HepG2 (cell line): ENCODE measurements around the gene ZNF584. TPM values are rescaled to one million over a fixed set of nuclear protein-coding genes. Genes with fewer than 3 reads are reported as not detected.

Experiments used
- AHDC1 ChIP-seq: sonication (generic); formaldehyde crosslinking; IDR thresholded peaks from 2 replicates; pipeline ENCODE4 v1.5.1; 2020; ENCODE audit warnings: mild to moderate bottlenecking, missing genetic modification reagents, borderline replicate concordance
- BORCS8-MEF2B ChIP-seq: sonication (generic); formaldehyde crosslinking; IDR thresholded peaks from 2 replicates; pipeline ENCODE4 v1.8.0; 2022; ENCODE audit warnings: mild to moderate bottlenecking, missing genetic modification reagents
- ELF1 ChIP-seq: sonication (generic); formaldehyde crosslinking; IDR thresholded peaks from 2 replicates; pipeline ENCODE4 v1.4.0; 2020; ENCODE audit warnings: missing genetic modification reagents
- ETV6 ChIP-seq: sonication (generic); formaldehyde crosslinking; conservative IDR thresholded peaks from 2 replicates; pipeline ENCODE4 v1.4.0; 2020; ENCODE audit warnings: missing genetic modification reagents
- EZH2 ChIP-seq: conservative IDR thresholded peaks from 2 replicates; pipeline ENCODE4 v1.6.1; 2012; ENCODE audit warnings: mild to moderate bottlenecking, low read depth, low read length, moderate library complexity
- GFI1 ChIP-seq: sonication (generic); formaldehyde crosslinking; IDR thresholded peaks from 2 replicates; pipeline ENCODE4 v1.5.0; 2020; ENCODE audit warnings: missing genetic modification reagents, mild to moderate bottlenecking, borderline replicate concordance
- NFYB ChIP-seq: sonication (generic); formaldehyde crosslinking; IDR thresholded peaks from 2 replicates; pipeline ENCODE4 v1.4.0; 2020; ENCODE audit warnings: missing genetic modification reagents
- SALL2 ChIP-seq: sonication (generic); formaldehyde crosslinking; IDR thresholded peaks from 2 replicates; pipeline ENCODE4 v1.8.1; 2023; ENCODE audit warnings: mild to moderate bottlenecking, missing genetic modification reagents, inconsistent platforms
- SP4 ChIP-seq: sonication (generic); formaldehyde crosslinking; IDR thresholded peaks from 2 replicates; pipeline ENCODE4 v1.8.1; 2023; ENCODE audit warnings: mild to moderate bottlenecking, missing genetic modification reagents
- U2AF2 ChIP-seq: fragments of 200-400 bp; formaldehyde crosslinking; IDR thresholded peaks from 2 replicates; pipeline ENCODE4 v1.6.1; 2017; ENCODE audit warnings: low read depth, mild to moderate bottlenecking, low read length
- ZBTB8A ChIP-seq: sonication (generic); formaldehyde crosslinking; IDR thresholded peaks from 2 replicates; pipeline ENCODE4 v1.4.0; 2020; ENCODE audit warnings: mild to moderate bottlenecking, low read depth, missing genetic modification reagents, borderline replicate concordance
- ZFP82 ChIP-seq: sonication (generic); formaldehyde crosslinking; IDR thresholded peaks from 2 replicates; pipeline ENCODE4 v1.5.1; 2020; ENCODE audit warnings: mild to moderate bottlenecking, missing genetic modification reagents, borderline replicate concordance
- ZMAT3 ChIP-seq: sonication (generic); formaldehyde crosslinking; conservative IDR thresholded peaks from 2 replicates; pipeline ENCODE4 v1.7.0; 2021; ENCODE audit warnings: missing genetic modification reagents
- ZNF12 ChIP-seq: sonication (generic); formaldehyde crosslinking; IDR thresholded peaks from 2 replicates; pipeline ENCODE4 v1.5.0; 2020; ENCODE audit warnings: missing genetic modification reagents
- ZNF225 ChIP-seq: sonication (generic); formaldehyde crosslinking; IDR thresholded peaks from 2 replicates; pipeline ENCODE4 v1.4.0; 2020; ENCODE audit warnings: mild to moderate bottlenecking, missing genetic modification reagents
- ZNF317 ChIP-seq: sonication (generic); formaldehyde crosslinking; IDR thresholded peaks from 2 replicates; pipeline ENCODE4 v1.5.0; 2020; ENCODE audit warnings: mild to moderate bottlenecking, missing genetic modification reagents
- ZNF33B ChIP-seq: sonication (generic); formaldehyde crosslinking; IDR thresholded peaks from 2 replicates; pipeline ENCODE4 v1.5.1; 2020; ENCODE audit warnings: mild to moderate bottlenecking, missing genetic modification reagents
- ZNF577 ChIP-seq: sonication (generic); formaldehyde crosslinking; IDR thresholded peaks from 2 replicates; pipeline ENCODE4 v1.4.0; 2020; ENCODE audit warnings: mild to moderate bottlenecking, low read depth, missing genetic modification reagents, borderline replicate concordance
- ZXDC ChIP-seq: sonication (generic); formaldehyde crosslinking; IDR thresholded peaks from 2 replicates; pipeline ENCODE4 v1.5.0; 2020; ENCODE audit warnings: mild to moderate bottlenecking, missing genetic modification reagents
- polyA plus RNA-seq, 8 experiments: library from polyadenylated mRNA; depleted of rRNA in 3 of 8; stranded (reverse) in 7 of 8; unstranded in 1 of 8; fragments of >200 nt; fragmentation: Illumina TruSeq in 4 of 8; extraction: Trizol in 4 of 8; gene quantifications; 2 replicates each; pipeline versions ENCODE4 v1.2.1 to v1.2.3, GENCODE V29; 2011 to 2016; ENCODE audit warnings: low read depth in 4 of 8, missing spikeins in 1 of 8, mixed read lengths in 1 of 8; ENCODE audit not compliant: insufficient read depth in 1 of 8
- total RNA-seq, 5 experiments: library from RNA; depleted of rRNA; stranded (reverse); fragments of >200 nt; fragmentation: Illumina TruSeq; extraction: Trizol; gene quantifications; 2 replicates each; pipeline ENCODE4 v1.2.3, GENCODE V29; 2016; ENCODE audit warnings: low read depth in 1 of 5

ZNF584 gene
- total and polyA plus RNA-seq, 2 of the 13 experiments (the other 11 are each of a cell fraction or from before 2014, with no cell fraction given) = 2.4 to 7.0 TPM

GRCh38 chr19:58380662-58381459 is 27.6 kb upstream of the ZNF584 start, which contains the start of gene ZNF837 (continued):
- no peak for TF ChIP-seq AHDC1
- TF ChIP-seq NFYB (CRISPR knock-in tag) = peak; percentile 93
- peak; percentile 82; the same call in 1 of the 2 replicates for TF ChIP-seq GFI1 (CRISPR knock-in tag)
- no peak for TF ChIP-seq ZNF577
- TF ChIP-seq U2AF2 = no peak
- 0 out of 2 replicates have a peak, but pooled peaks have one; percentile 82 for TF ChIP-seq ZFP82 (CRISPR knock-in tag)
- peak; percentile 97 for TF ChIP-seq ZMAT3 (CRISPR knock-in tag)
- TF ChIP-seq ZNF12 = peak; percentile 49; the same call in 1 of the 2 replicates
- 0 out of 2 replicates have a peak, but pooled peaks have one; percentile 34 for TF ChIP-seq ZNF317 (CRISPR knock-in tag)
- no peak for TF ChIP-seq EZH2
- peak; percentile 95 for TF ChIP-seq SALL2 (CRISPR knock-in tag)
- 0 out of 2 replicates have a peak, but pooled peaks have one; percentile 30 for TF ChIP-seq ZNF33B
- no peak for TF ChIP-seq BORCS8-MEF2B (CRISPR knock-in tag)
- TF ChIP-seq ELF1 = peak; percentile 92
- no peak for TF ChIP-seq ZBTB8A (CRISPR knock-in tag)
- peak; percentile 82 for TF ChIP-seq SP4 (CRISPR knock-in tag)
- TF ChIP-seq ZXDC (CRISPR knock-in tag) = peak; percentile 88; the same call in 1 of the 2 replicates
- TF ChIP-seq ZNF225 (CRISPR knock-in tag) = peak; percentile 94
- no peak; the same call in 1 of the 2 replicates for TF ChIP-seq ETV6 (CRISPR knock-in tag)
